DLD1 (cell line): Measurements from ENCODE around the gene MTF2.
"Not testable (repeated sequence)": the region's sequence is repeated elsewhere in the genome, so short reads cannot be mapped to it uniquely, and the experiment has no call there.

Source experiments
- in situ Hi-C: cut with HindIII; loops from 2 replicates; pipeline ENCODE4 v1.10.0; 2017; ENCODE audit warnings: low sequenced_read_pairs

MTF2 gene

GRCh38 chr1:93078986-93079654, at the start of gene MTF2:
Gene MTF2 (plus strand): TSS chr1:93079283. CDS start chr1:93079527, 244 bp downstream.
- in situ Hi-C loops = no loop called here

DNA sequence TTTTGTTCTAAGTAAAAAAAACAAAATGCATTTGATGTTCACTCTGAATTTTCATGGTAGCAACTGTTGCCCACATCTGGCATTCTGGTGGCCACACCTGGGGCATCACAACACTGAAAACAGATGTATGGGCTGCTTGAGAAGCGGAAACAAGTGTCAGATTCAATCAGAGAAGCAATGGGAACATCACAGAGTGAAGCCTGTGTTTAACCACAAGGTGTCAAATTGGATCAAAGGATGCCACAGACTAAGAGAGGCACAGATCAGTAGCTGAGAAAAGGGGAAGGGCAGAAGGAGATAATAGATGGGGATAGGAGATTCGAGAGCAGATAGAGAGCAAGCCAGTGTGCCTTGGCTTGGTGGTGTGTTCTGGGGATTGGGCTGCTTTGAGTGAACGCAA, 49.8 kb upstream of the MTF2 start:
- in situ Hi-C loops = no loop called here

DNA sequence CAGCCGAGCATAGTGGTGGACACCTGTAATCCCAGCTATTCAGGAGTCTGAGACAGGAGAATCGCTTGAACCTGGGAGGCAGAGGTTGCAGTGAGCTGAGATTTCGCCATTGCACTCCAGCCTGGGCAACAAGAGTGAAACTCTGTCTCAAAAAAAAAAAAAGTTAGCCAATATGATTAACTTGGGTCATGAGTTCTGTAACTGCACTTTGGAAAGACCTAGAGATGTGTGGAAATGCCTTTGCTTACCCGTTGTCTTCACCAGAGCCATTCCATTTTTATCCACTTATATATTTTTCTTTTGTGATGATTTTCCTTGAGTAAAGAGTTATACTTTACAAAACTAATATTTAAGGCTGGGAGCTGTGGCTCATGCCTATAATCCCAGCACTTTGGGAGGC, 48.9 kb upstream of the MTF2 start:
- in situ Hi-C loops = not testable (repeated sequence)

DNA sequence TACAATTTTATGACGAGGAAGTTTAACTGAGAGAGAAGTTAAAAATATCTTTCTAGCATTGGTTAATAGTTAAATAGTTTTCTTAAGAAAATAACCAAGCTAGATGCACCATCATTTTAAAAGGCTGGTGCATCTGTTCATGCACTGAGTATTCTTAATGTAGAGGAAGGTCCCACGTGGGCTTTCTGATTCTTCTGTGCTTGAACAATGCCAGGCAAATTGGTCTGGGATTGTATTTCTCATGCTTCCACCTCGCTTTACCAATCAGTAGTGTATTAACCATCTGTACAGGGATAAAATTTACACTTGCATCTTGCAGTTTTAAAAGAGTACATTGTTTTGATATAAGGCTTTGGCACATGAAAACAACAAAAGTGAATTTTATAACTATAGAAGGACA, 47.4 kb upstream of the MTF2 start:
- in situ Hi-C loops = no loop called here

DNA sequence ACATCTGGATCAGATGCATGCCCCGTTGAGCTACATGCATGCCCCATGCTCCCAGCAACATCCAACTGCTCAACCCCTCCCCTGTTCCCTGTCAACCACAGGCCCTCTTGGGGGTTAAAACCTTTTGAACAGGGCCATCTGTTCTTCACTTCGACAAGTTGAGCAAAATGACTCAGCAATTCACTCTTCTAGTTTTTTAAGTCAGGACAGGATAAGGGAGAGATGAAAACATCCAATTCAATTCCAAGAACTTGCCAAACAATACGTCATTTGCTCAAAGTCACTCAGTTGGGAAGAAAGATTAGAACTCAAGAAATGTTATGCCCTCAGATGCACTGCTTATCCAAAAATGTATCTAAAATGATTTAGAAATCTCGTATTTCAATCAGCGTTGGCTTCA, 46.1 kb upstream of the MTF2 start:
- in situ Hi-C loops = no loop called here

DNA sequence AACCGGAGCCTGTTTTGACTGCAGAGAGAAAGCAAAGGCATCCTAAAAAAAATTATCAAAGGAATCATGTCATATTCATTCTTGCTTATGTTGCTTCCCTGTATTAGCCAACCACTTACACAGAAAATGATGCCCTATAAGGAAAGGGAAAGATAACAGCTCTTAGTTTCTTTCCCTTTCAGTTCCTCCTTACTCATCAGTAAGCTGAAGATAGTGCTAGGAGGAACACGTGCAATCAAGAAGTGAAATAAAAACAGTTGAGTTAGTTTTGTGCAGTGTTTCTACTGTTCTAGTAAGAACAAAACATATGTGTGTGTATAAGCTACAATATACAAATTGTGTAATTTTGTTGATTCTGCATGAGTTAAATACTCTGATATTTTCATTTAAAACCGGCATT, 45.3 kb upstream of the MTF2 start:
- in situ Hi-C loops = no loop called here

DNA sequence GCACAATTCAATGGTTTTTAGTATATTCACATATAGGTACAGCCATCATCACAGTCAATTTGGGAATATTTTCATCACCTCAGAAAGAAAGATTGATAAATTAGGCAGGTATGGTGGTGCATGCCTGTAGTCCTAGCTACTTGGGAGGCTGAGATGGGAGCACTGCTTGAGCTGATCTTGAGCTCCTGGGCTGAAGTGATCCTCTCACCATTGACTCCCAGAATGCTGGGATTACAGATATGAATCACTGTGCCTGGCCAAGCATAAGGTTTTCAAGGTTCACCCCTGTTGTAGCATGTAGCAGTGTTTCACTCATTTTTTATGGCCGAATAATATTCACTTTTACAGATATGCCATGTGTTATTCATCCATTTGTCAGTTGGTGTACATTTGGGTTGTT, 44.7 kb upstream of the MTF2 start:
- in situ Hi-C loops = no loop called here

GRCh38 chr1:93036672-93037071, 42.4 kb upstream of the MTF2 start:
- in situ Hi-C loops = no loop called here

DNA sequence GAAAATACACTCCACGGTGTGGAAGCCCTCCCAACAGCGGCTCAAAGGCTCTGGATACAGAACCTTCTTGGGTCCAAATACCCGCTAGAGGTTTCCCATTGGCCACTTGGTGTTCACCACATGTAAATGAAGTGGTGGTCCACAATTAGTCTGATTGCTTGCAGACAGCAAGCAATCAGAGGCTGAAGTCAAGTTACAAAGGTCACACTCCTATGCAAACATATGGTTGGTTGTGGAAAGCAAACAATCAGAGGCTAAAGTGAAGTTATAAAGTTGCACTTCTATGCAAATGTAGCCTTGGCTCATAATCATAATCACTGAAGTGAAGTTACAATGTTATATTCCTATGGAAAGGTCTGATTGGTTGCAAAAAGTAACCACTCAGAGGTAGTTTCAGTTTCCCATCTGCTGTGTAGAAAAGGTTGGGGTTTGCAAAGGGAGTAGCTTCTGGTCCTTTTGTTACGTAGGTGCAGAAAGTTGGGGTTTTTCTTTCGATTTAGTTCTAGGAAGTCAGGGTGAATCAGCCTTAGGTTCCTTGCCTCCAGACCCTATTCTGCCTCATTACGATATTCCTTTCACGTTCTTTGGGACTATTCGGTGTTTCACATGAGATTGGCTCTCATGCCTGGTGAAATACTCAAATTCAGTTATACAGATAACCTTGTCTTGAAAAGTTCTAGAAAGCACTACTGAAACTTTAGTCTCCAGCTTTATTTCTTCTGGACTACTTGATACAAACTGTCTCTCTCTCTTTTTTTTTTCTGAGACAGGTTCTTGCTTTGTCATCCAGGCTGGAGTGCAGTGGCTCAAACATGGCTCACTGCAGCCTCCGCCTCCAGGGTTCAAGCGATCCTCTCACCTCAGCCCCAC, 36.7 kb upstream of the MTF2 start:
- in situ Hi-C loops = no loop called here

DNA sequence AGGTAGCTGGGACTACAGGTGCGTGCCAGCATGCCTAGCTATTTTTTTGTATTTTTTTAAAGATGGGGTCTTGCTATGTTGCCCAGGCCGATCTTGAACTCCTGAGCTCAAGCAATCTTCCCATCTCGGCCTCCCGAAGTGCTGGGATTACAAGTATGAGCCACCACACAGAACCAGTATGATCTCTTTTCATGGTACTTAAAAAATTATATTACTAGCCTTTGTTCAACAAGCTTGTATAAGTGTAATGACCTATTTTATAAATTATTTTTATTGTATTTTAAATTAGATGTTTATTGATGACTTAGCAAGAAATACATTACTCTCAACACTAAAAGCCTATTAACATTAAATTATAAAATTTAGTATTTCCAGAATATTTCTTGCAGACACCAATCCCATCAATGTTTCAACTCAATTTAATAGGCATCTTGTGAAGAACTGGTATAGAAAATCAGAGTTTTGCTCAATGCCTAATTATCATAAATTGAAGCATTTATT, 36.0 kb upstream of the MTF2 start:
- in situ Hi-C loops = no loop called here

- in situ Hi-C loops = no loop called here
These were observed 31.5 kb upstream of the MTF2 start for GRCh38 chr1:93047618-93048017.

DNA sequence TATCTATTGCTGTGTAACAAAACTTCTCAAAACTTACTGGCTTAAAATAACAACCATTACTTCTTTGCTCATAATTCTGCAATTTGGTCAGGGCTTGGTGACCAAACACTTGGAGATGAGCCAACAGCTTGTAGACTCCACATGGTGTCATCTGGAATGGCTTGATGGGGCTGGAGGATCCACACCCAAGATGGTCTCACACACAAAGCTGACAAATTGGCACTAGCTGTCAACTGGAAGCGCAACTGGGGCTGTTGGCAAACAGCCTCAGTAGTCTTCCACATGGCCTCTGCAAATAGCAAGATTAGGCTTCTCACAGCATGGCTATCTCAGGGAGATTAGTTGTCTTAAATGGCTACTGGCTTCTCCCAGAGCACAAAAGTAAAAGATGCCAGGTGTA, 27.1 kb upstream of the MTF2 start:
- in situ Hi-C loops = no loop called here

DNA sequence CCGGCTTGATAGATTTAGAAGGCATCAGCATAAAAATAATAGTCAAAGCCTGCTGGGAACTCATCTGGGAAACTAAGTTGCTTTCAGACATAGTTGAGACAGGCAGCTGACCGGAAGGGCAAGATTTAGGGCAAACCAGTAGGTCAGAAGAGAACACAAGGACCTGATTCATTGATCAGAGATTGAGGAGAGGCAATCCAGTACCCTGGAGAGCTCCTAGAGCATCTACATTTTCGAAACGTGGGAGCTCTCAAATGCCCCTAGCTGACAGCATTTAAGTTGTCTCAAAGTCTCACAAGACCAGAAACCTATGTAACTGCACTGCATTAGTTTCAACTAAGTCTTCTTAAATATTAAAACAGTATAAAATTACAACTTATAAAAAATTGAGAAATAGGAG, 22.9 kb upstream of the MTF2 start:
- in situ Hi-C loops = no loop called here

DNA sequence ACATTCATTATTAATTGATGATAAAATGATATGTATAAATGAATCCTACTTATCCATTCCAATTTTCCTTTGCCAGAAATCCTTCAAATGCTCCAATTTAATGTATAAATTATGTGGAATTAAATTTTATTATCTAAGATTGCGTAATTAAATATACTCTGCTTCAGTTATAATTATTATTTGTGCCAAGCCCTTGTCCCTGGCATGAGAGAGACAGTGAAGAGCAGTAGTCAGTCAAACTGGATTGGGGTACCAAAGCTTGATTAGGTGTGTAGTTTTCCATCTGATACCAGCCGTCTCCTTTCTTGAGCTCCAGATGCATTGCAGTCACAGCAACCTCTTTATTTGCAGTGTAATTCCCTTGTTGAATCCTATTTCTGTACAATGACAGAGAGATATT, 22.4 kb upstream of the MTF2 start:
- in situ Hi-C loops = no loop called here

DNA sequence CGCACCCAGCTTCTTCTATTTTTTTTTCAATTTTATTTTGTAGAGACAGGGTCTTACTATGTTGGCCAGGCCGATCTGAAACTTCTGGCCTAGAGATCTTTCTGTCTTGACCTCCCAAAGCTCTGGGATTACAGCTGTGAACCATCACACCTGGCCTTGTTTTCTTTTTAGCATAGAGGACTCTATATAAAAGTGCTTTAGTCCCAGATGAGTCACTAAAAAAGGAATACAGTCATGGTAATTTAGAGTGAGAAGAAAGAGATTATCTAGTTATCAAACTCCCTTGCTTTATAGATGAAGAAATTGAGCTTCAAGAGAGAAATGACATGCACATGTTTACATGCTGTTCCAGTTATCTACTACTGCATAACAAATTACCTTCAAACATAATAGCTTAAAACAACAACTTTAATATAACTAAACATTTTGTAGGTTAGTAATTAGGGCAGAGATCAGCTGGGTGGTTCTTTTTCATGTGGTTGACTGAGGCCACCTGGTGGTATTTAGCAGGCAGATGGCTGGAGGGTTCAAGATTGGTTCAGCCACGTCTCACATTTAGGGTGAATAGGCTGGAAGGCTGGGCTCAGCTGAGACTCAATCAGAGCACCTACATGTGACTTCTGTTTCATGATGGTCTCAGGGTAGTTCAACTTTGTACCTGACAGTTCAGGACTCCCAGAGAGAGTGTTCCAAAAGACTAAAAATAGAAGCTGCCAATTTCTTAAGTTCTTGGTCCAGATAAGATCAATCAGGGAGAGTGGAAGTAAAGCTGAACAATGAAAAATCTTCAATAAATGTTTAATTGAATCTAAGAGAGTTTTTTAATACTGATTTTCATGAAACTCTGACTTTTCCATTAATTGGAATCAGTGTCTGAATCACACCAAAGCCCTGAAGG, 16.9 kb upstream of the MTF2 start:
- in situ Hi-C loops = no loop called here

DNA sequence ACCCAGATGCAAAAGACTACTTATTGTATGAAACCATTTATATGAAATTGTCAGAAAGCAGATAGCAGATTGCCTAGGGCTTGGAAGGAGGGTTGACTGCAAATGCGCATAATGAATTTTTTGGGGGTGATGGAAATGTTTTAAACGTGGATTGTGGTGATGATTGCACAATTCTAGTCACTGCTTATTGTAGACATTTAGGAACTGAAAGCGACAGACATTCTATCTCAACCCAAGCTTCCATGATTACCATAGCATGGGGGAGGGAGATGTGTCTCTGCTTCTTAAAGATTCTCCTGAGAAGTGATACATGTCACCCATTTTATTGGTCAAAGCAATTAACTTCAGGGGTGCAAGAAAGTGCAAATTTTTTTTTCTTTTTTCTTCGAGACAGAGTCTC, 2.8 kb upstream of the MTF2 start:
- in situ Hi-C loops = no loop called here

DNA sequence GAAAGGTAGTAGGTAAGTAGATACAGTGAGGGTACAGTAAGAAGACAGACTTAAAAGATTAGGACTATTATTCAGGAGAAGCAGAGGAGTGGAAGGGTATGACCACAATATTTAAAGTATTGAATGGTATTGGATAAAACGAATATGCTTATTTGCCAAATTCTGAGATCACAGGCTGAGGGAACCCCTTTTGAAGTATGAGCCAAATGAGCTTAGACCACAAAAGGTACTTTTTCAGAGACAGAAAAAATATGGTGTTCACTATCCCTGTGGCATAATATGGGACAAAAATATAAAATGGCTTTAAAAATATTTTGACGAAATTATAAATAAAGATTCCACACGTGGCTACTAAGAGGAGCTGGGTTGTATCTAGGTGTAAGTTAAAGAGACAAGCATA, 880 bp upstream of the MTF2 start:
- in situ Hi-C loops = no loop called here

DNA sequence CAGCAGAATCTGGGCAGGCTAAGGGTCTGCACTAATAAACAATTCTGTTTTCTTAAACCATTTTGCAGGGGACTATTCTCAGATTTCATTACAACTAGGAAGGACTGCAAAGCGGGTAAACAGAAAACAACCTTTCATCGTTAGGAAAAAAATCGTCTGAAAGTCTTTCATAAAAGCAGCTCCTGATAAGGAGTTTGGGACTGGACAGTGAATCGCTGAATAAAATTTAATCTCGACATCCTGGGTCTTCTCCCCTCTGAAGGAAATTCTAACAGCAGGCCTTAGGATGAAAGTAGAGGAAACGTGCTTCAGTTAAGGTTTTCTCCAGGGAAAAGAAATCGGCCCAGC, 471 bp upstream of the MTF2 start:
- in situ Hi-C loops = no loop called here

DNA sequence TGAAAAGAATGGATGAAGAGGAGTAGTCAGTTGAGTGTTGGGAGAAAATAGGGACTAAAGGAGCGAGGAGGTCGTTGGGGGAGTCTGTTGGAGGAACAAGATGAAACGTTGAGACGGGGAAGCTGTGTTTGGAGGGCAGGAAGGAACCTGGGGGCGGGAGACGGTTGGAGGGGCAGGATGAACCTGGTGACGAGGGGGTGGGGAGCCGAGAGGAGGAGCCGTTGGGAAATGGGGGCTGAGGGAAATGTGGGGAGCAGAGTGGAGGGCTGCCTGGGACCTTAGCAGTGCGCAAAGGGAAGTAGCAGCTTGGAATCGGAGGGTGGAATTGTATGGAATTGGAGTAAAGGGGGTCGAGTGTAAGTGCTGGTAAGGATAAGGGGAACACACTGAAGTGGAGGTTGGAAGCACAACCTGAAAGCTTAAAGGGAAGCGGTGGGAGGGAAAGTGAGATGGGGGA, 630 bp downstream of the MTF2 start:
- in situ Hi-C loops = no loop called here

GRCh38 chr1:93080179-93080823, 1.2 kb downstream of the MTF2 start:
- in situ Hi-C loops = no loop called here

DNA sequence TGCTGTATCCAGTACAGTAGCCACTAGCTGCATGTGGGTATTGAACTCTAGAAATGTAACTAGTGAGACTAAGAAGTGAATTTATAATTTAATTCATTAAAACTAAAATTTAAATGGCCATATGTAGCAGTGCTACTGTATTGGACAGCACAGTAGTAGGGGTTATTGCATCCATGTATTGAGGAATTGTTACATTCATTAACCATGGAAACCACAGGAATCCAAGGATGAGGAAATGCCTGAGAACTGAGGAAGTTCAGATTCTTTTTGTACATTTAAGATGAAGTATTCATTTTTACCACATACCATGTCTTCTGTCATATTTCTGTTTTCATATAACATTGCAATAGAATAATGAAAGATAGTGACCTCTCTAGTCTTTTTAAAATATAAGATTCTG, 2.6 kb downstream of the MTF2 start:
- in situ Hi-C loops = no loop called here
